GM12878 (cell line): ENCODE measurements around the gene PDGFC. TPM values are rescaled to one million over a fixed set of nuclear protein-coding genes. Genes with fewer than 3 reads are reported as not detected.

Source experiments
- ATAC-seq: fragments of 200-7000 bp; cut with Tn5 transposase; 3 replicates; pipeline ENCODE4 v1.9.1; 2020; ENCODE audit warnings: mild to moderate bottlenecking, moderate library complexity
- BruUV-seq: library from RNA; stranded (reverse); fragments of 400-500 nt; replicated peaks from 2 replicates; lab custom pipeline; 2021; lab: Mats Ljungman, UMichigan
- CTCF ChIA-PET: fragments of 300-600 bp; sonication (Branson Sonifier 250); formaldehyde crosslinking; extraction: SDS; loops from one replicate; lab custom pipeline; 2021; ENCODE audit warnings: inconsistent platforms; lab: Yijun Ruan, JAX
- POLR2A ChIA-PET: fragments of 350-600 bp; formaldehyde crosslinking; extraction: SDS; loops from one replicate; lab custom pipeline; 2021; ENCODE audit warnings: inconsistent platforms; lab: Charles Lee
- RAD21 ChIA-PET: fragments of 300-600 bp; sonication (Branson Sonifier 250); formaldehyde crosslinking; loops from one replicate; lab custom pipeline; 2023; ENCODE audit warnings: antibody characterized with exemption; ENCODE audit not compliant: unreplicated experiment; lab: Charles Lee
- SMC1A ChIA-PET: fragments of 300-600 bp; sonication (Branson Sonifier 250); formaldehyde crosslinking; loops from one replicate; lab custom pipeline; 2023; ENCODE audit not compliant: unreplicated experiment, uncharacterized antibody; lab: Charles Lee
- DNase-seq: peaks from one replicate; pipeline ENCODE4 v3.0.0-alpha.2; 2011; ENCODE audit warnings: low read depth, low spot score
- FAIRE-seq: peaks from 3 replicates; lab custom pipeline; 2011; peaks lifted over from hg19 to GRCh38; lab: Jason Lieb, UNC
- H2AFZ ChIP-seq: 2 replicates; pipeline ENCODE4 v1.6.0; 2011; ENCODE audit warnings: low read depth, low read length, control low read depth; ENCODE audit not compliant: control insufficient read depth
- H3K27ac ChIP-seq: 2 replicates; pipeline ENCODE4 v1.5.1; 2011; ENCODE audit warnings: control low read depth; ENCODE audit not compliant: control insufficient read depth, insufficient read depth
- H3K27me3 ChIP-seq, 2 experiments: replicated peaks in 1 of 2; 2 replicates each; pipeline versions ENCODE4 v1.6.0 to v1.6.1; 2011; ENCODE audit warnings: low read length in 1 of 2; ENCODE audit not compliant: control insufficient read depth in 2 of 2, insufficient read depth in 2 of 2
- H3K36me3 ChIP-seq, 2 experiments: 2 replicates each; pipeline ENCODE4 v1.5.1; 2011; ENCODE audit warnings: low read length in 1 of 2; ENCODE audit not compliant: control insufficient read depth in 2 of 2, insufficient read depth in 2 of 2
- H3K4me1 ChIP-seq: 2 replicates; pipeline ENCODE4 v1.6.1; 2011; ENCODE audit warnings: mild to moderate bottlenecking, low read length, moderate library complexity, mixed read lengths; ENCODE audit not compliant: control insufficient read depth, insufficient read depth
- H3K4me2 ChIP-seq: 2 replicates; pipeline ENCODE4 v1.6.0; 2011; ENCODE audit warnings: control low read depth; ENCODE audit not compliant: control insufficient read depth, insufficient read depth
- H3K4me3 ChIP-seq: fragments of 200-600 bp; sonication (generic); 2 replicates; pipeline ENCODE4 v1.5.1; 2016
- H3K79me2 ChIP-seq: 2 replicates; pipeline ENCODE4 v1.6.0; 2011; ENCODE audit warnings: low read length; ENCODE audit not compliant: control insufficient read depth, insufficient read depth
- H3K9ac ChIP-seq: 2 replicates; pipeline ENCODE4 v1.8.0; 2011; ENCODE audit warnings: low read length, control low read depth, mixed read lengths; ENCODE audit not compliant: control insufficient read depth, insufficient read depth
- H3K9me3 ChIP-seq: replicated peaks from 3 replicates; pipeline ENCODE4 v1.5.1; 2011; ENCODE audit warnings: mild to moderate bottlenecking, low read length; ENCODE audit not compliant: control insufficient read depth, insufficient read depth
- H4K20me1 ChIP-seq: 2 replicates; pipeline ENCODE4 v1.6.0; 2011; ENCODE audit not compliant: control insufficient read depth, insufficient read depth
- BCL3 ChIP-seq: IDR thresholded peaks from 2 replicates; pipeline ENCODE4 v1.6.1; 2011; ENCODE audit warnings: borderline replicate concordance, low read depth, mild to moderate bottlenecking, moderate library complexity, low read length; ENCODE audit not compliant: insufficient read depth, poor library complexity, severe bottlenecking
- CHD4 ChIP-seq: fragments of 200-600 bp; sonication (generic); IDR thresholded peaks from 2 replicates; pipeline ENCODE4 v1.6.1; 2016; ENCODE audit warnings: mild to moderate bottlenecking
- CTCF ChIP-seq, 3 experiments: IDR thresholded peaks in 2 of 3; conservative IDR thresholded peaks in 1 of 3; 2 replicates each; pipeline ENCODE4 v1.5.1; 2011; ENCODE audit warnings: low read depth in 3 of 3, low read length in 3 of 3, mild to moderate bottlenecking in 3 of 3, control low read depth in 2 of 3, moderate library complexity in 2 of 3, inconsistent platforms in 1 of 3, mixed read lengths in 1 of 3; ENCODE audit not compliant: control insufficient read depth in 2 of 3, insufficient read depth in 1 of 3; ENCODE audit errors: extremely low read depth in 1 of 3
- E2F4 ChIP-seq: IDR thresholded peaks from 2 replicates; pipeline ENCODE4 v1.6.1; 2012; ENCODE audit warnings: low read depth, low read length, improper control_type of control experiment
- LARP7 ChIP-seq: fragments of 450-650 bp; IDR thresholded peaks from 2 replicates; pipeline ENCODE4 v1.6.1; 2017; ENCODE audit warnings: mild to moderate bottlenecking
- NBN ChIP-seq: fragments of 450-650 bp; IDR thresholded peaks from 2 replicates; pipeline ENCODE4 v1.6.1; 2016
- RAD21 ChIP-seq: IDR thresholded peaks from 2 replicates; pipeline ENCODE4 v1.6.1; 2011; ENCODE audit warnings: mild to moderate bottlenecking, low read depth, low read length, moderate library complexity; ENCODE audit not compliant: insufficient read depth
- RBBP5 ChIP-seq: fragments of 200-600 bp; sonication (generic); conservative IDR thresholded peaks from 2 replicates; pipeline ENCODE4 v1.6.1; 2016
- RELA ChIP-seq: fragments of 450-650 bp; IDR thresholded peaks from 2 replicates; pipeline ENCODE4 v1.8.0; 2014; ENCODE audit warnings: borderline replicate concordance; ENCODE audit not compliant: partially characterized antibody
- SIX5 ChIP-seq: IDR thresholded peaks from 2 replicates; pipeline ENCODE4 v1.6.1; 2011; ENCODE audit warnings: mild to moderate bottlenecking, low read depth, low read length, moderate library complexity; ENCODE audit not compliant: severe bottlenecking
- USF2 ChIP-seq: IDR thresholded peaks from 2 replicates; pipeline ENCODE4 v1.6.1; 2011; ENCODE audit warnings: low read depth, low read length, improper control_type of control experiment, borderline replicate concordance
- YY1 ChIP-seq: IDR thresholded peaks from 2 replicates; pipeline ENCODE4 v1.6.1; 2011; ENCODE audit warnings: low read depth, mild to moderate bottlenecking, low read length
- ZZZ3 ChIP-seq: IDR thresholded peaks from 2 replicates; pipeline ENCODE4 v1.6.1; 2011; ENCODE audit warnings: low read depth; ENCODE audit not compliant: control insufficient read depth, insufficient read length
- WGBS: methylation state at CpG from one replicate; pipeline ENCODE4 v1.1.6; 2016; ENCODE audit warnings: low lambda C conversion rate; ENCODE audit not compliant: insufficient replicate concordance, insufficient coverage; ENCODE audit errors: missing lambda C conversion rate; 5-methylcytosine and 5-hydroxymethylcytosine counted together
- in situ Hi-C: fragments of 300-500 bp; cut with MboI; formaldehyde crosslinking; loops from 9 replicates; pipeline ENCODE4 v1.14.3; 2018; ENCODE audit warnings: mixed read lengths
- intact Hi-C: fragments of 100-400 bp; cut with micrococcal nuclease; formaldehyde crosslinking; loops from one replicate; pipeline ENCODE4 v1.14.2; 2022; ENCODE audit not compliant: unreplicated experiment
- polyA plus RNA-seq, 11 experiments: library from polyadenylated mRNA; depleted of rRNA in 4 of 11; unstranded in 6 of 11; stranded (reverse) in 5 of 11; fragments of >200 nt; fragmentation: Nextera tagmentation in 4 of 11; fragmentation: Illumina TruSeq in 1 of 11; extraction: Ambion mirVana in 4 of 11; extraction: Trizol in 1 of 11; gene quantifications; 1 replicate in 1 of 11; 2 replicates in 10 of 11; pipeline versions ENCODE4 v1.2.1 to v1.2.3, GENCODE V29; 2011 to 2016; ENCODE audit warnings: inconsistent platforms in 2 of 11, missing spikeins in 2 of 11, low read depth in 1 of 11
- total RNA-seq, 4 experiments: library from RNA; depleted of rRNA in 3 of 4; stranded (reverse); fragments of >200 nt in 3 of 4; fragmentation: Illumina TruSeq in 1 of 4; extraction: Trizol in 1 of 4; gene quantifications; 2 replicates each; pipeline versions ENCODE4 v1.2.1 to v1.2.3, GENCODE V29; 2013 to 2021
- TF ChIP-seq, protein P1 (sequence below): IDR thresholded peaks from 2 replicates; pipeline ENCODE4 v1.6.1; 2012; ENCODE audit warnings: low read length, inconsistent platforms

The PDGFC gene
- total and polyA plus RNA-seq, 10 of the 15 experiments (the other 5 are each of a cell fraction or from before 2014, with no cell fraction given): 0.02 to 0.18 TPM; not detected in 8

- DNase-seq (no peak), ATAC-seq (no peak), FAIRE-seq (no peak)
- no peak overlapping the region for H3K9ac ChIP-seq
- H3K4me1 ChIP-seq: no peaks in the 10 kb centered on the region
- POLR2A ChIA-PET: no interaction called here
- CTCF ChIA-PET: no interaction called here
- H3K4me2 ChIP-seq: no peak overlapping the region
- no peak overlapping the region for H3K4me3 ChIP-seq
- in situ Hi-C loops: no loop called here
- WGBS: 0% methylated on average over 1 of the region's 1 CpG
- H3K27ac ChIP-seq: no peak overlapping the region
- no peaks in the 10 kb centered on the region for H3K9me3 ChIP-seq
- BruUV-seq: no TSS peak
- H3K27me3 ChIP-seq: no peaks in the 10 kb centered on the region
- no peaks in the 10 kb centered on the region for H3K79me2 ChIP-seq
- no peaks in the 10 kb centered on the region for H3K36me3 ChIP-seq
- no peaks in the 10 kb centered on the region for H4K20me1 ChIP-seq
- RAD21 ChIA-PET: no interaction called here
- no peak overlapping the region for H2AFZ ChIP-seq
- intact Hi-C loops: no loop called here
- SMC1A ChIA-PET: interaction anchor here (1.1 kb wide), 1 partner anchor 11 kb away, joined by 3 read pairs; no protein-coding TSS in a partner anchor
- TF ChIP-seq RELA (no peak), CTCF (IDR thresholded peaks at IDR 0.05 in 2 of 3, conservative IDR thresholded peaks at IDR 0.05 in 1 of 3; ENCODE audit: control insufficient read depth in 2 of 3, extremely low read depth in 1 of 3, insufficient read depth in 1 of 3, low read depth in 3 of 3, low read length in 3 of 3) (no peak), USF2 (no peak), LARP7 (no peak), YY1 (no peak), CHD4 (no peak), SIX5 (no peak), BCL3 (no peak), NBN (no peak), ZZZ3 (no peak), RBBP5 (no peak), RAD21 (no peak), E2F4 (no peak)
- TF ChIP-seq, protein P1, sequence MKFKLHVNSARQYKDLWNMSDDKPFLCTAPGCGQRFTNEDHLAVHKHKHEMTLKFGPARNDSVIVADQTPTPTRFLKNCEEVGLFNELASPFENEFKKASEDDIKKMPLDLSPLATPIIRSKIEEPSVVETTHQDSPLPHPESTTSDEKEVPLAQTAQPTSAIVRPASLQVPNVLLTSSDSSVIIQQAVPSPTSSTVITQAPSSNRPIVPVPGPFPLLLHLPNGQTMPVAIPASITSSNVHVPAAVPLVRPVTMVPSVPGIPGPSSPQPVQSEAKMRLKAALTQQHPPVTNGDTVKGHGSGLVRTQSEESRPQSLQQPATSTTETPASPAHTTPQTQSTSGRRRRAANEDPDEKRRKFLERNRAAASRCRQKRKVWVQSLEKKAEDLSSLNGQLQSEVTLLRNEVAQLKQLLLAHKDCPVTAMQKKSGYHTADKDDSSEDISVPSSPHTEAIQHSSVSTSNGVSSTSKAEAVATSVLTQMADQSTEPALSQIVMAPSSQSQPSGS: no peak
These were observed 96.5 kb downstream of the PDGFC start for GRCh38 chr4:156875055-156875454.
